ENCODE data around the gene FRS2.

DNA sequence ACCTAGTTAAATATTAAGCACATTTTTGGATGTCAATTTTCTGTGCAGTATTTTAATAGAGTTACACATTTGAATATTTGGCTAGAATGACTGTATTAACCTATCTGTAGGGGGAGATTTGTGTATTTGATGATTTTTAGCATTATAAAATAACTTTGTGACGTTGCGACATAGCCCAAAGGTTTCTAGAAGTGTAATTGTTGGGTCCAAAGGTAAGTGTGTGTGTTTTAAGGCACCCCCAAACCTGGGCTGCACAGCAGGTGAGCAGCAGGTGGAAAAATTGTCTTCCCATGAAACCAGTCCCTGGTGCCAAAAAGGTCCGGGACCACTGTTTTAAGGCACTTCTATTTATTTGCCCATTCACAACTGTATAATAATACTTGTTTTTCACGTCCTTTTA is 118.3 kb downstream of the FRS2 start:
- TF ChIP-seq, protein P1, sequence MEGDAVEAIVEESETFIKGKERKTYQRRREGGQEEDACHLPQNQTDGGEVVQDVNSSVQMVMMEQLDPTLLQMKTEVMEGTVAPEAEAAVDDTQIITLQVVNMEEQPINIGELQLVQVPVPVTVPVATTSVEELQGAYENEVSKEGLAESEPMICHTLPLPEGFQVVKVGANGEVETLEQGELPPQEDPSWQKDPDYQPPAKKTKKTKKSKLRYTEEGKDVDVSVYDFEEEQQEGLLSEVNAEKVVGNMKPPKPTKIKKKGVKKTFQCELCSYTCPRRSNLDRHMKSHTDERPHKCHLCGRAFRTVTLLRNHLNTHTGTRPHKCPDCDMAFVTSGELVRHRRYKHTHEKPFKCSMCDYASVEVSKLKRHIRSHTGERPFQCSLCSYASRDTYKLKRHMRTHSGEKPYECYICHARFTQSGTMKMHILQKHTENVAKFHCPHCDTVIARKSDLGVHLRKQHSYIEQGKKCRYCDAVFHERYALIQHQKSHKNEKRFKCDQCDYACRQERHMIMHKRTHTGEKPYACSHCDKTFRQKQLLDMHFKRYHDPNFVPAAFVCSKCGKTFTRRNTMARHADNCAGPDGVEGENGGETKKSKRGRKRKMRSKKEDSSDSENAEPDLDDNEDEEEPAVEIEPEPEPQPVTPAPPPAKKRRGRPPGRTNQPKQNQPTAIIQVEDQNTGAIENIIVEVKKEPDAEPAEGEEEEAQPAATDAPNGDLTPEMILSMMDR (IDR thresholded peaks at IDR 0.05): no peak
- TF ChIP-seq EZH2 (IDR thresholded peaks at IDR 0.05; ENCODE audit: borderline replicate concordance, insufficient read depth, low read depth, low read length, poor library complexity, severe bottlenecking): no peak
